HEK293T (cell line): ENCODE results near the gene RAB31.

ENCODE experiments used
- ARNT ChIP-seq: fragments of 450-650 bp; IDR thresholded peaks from 2 replicates; pipeline ENCODE4 v1.6.1; 2017; ENCODE audit warnings: mild to moderate bottlenecking
- BHLHE40 ChIP-seq: fragments of 450-650 bp; IDR thresholded peaks from 2 replicates; pipeline ENCODE4 v1.6.1; 2016; ENCODE audit warnings: mild to moderate bottlenecking, moderate library complexity, borderline replicate concordance
- CTBP1 ChIP-seq: fragments of 450-650 bp; IDR thresholded peaks from 2 replicates; pipeline ENCODE4 v1.6.1; 2016; ENCODE audit warnings: borderline replicate concordance
- ELF4 ChIP-seq: fragments of 450-650 bp; IDR thresholded peaks from 2 replicates; pipeline ENCODE4 v1.6.1; 2017; ENCODE audit warnings: antibody characterized with exemption
- FOXA1 ChIP-seq: fragments of 450-650 bp; IDR thresholded peaks from 2 replicates; pipeline ENCODE4 v1.6.1; 2016; ENCODE audit warnings: mild to moderate bottlenecking
- FOXK2 ChIP-seq: fragments of 450-650 bp; IDR thresholded peaks from 2 replicates; pipeline ENCODE4 v1.6.1; 2016; ENCODE audit warnings: mild to moderate bottlenecking
- FOXM1 ChIP-seq: fragments of 450-650 bp; IDR thresholded peaks from 2 replicates; pipeline ENCODE4 v1.6.1; 2017; ENCODE audit warnings: mild to moderate bottlenecking, borderline replicate concordance
- HDGF ChIP-seq: fragments of 450-650 bp; IDR thresholded peaks from 2 replicates; pipeline ENCODE4 v1.6.1; 2017; ENCODE audit warnings: antibody characterized with exemption, borderline replicate concordance
- L3MBTL2 ChIP-seq: fragments of 450-650 bp; conservative IDR thresholded peaks from 2 replicates; pipeline ENCODE4 v1.6.1; 2016; ENCODE audit warnings: mild to moderate bottlenecking
- NFRKB ChIP-seq: fragments of 450-650 bp; IDR thresholded peaks from 2 replicates; pipeline ENCODE4 v1.6.1; 2016; ENCODE audit warnings: mild to moderate bottlenecking, moderate library complexity
- SP1 ChIP-seq: fragments of 450-650 bp; IDR thresholded peaks from 2 replicates; pipeline ENCODE4 v1.6.1; 2017
- SUZ12 ChIP-seq: fragments of 450-650 bp; IDR thresholded peaks from 2 replicates; pipeline ENCODE4 v1.6.1; 2016; ENCODE audit warnings: mild to moderate bottlenecking
- TARDBP ChIP-seq: fragments of 450-650 bp; IDR thresholded peaks from 2 replicates; pipeline ENCODE4 v1.6.1; 2016
- ZNF384 ChIP-seq: fragments of 450-650 bp; IDR thresholded peaks from 2 replicates; pipeline ENCODE4 v1.6.1; 2016

DNA sequence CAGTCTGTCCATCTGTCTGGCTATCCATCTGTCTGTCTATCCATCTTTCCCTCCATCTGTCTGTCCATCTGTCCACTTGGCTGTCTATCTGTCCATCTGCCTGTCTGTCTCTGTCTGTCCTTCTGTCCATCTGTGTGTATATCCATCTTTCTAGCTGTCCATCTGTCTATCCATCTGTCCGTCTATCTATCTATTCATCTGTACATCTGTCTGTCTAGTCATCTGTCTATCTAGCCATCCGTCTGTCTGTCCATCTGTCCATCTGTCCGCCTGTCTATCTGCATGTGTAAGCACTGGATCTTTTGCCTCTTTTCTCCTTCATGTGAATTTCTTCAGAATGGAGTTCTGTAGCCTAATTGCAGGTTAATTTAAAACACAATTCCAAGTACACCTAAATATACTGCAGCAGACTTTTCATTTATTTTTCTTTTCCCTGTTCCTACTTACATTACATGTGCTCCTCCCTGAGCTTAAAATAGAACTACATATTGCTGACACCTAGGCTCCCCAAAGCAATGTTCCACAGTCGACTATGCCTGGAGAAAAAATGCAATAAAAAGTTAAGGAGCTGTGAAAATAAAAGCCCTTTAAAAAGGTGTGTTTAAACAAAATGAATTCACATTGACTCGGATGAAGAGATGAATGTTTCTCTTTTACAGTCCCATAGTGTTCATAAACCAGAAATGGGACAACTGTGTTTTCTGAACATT is 140.2 kb downstream of the RAB31 start:
- TF ChIP-seq ZNF384 (no peak), HDGF (no peak), SUZ12 (no peak), NFRKB (no peak), SP1 (no peak), TARDBP (no peak), FOXM1 (no peak), CTBP1 (no peak), BHLHE40 (no peak), FOXK2 (no peak), ELF4 (no peak), FOXA1 (no peak), L3MBTL2 (no peak), ARNT (no peak)
